Measurements from ENCODE around the gene CFDP1.
"Not testable (repeated sequence)": the region's sequence is repeated elsewhere in the genome, so short reads cannot be mapped to it uniquely, and the experiment has no call there.

Gene CFDP1

GRCh38 chr16:75476817-75477216 is 43.5 kb upstream of the CFDP1 start:
- Histone ChIP-seq H3K9ac (ENCODE audit: insufficient read length, low read depth) (no peak overlapping the region), H3K4me1 (ENCODE audit: insufficient read depth, insufficient read length) (peaks cover 11% of the 10 kb centered on the region), H3K4me3 (ENCODE audit: insufficient read length, low read depth) (no peak overlapping the region), H3K36me3 (ENCODE audit: insufficient read depth, insufficient read length, low read length) (peaks cover 41% of the 10 kb centered on the region), H3K27me3 (ENCODE audit: insufficient read depth, insufficient read length) (no peaks in the 10 kb centered on the region), H3K9me3 (ENCODE audit: insufficient read depth, low read length) (peaks cover 7% of the 10 kb centered on the region; the same call in 1 of the 2 replicates)
- TF ChIP-seq ZNF274 (IDR thresholded peaks at IDR 0.05; ENCODE audit: low read depth, low read length) (no peak), YY1 (IDR thresholded peaks at IDR 0.05; ENCODE audit: insufficient read depth, insufficient read length) (no peak), SUZ12 (IDR thresholded peaks at IDR 0.05; ENCODE audit: extremely low read depth, insufficient read depth, insufficient read length) (no peak)
- no peak for DNase-seq (ENCODE audit: low read depth, low spot score)

- no peak overlapping the region for H3K4me3 ChIP-seq (ENCODE audit: insufficient read length, low read depth)
- peaks cover 16% of the 10 kb centered on the region for H3K4me1 ChIP-seq (ENCODE audit: insufficient read depth, insufficient read length)
- H3K9ac ChIP-seq (ENCODE audit: insufficient read length, low read depth) = peak overlapping the region; percentile 13
- DNase-seq (ENCODE audit: low read depth, low spot score) = no peak
- H3K27me3 ChIP-seq (ENCODE audit: insufficient read depth, insufficient read length) = no peaks in the 10 kb centered on the region
- TF ChIP-seq SUZ12 (IDR thresholded peaks at IDR 0.05; ENCODE audit: extremely low read depth, insufficient read depth, insufficient read length) = no peak
- no peak for TF ChIP-seq ZNF274 (IDR thresholded peaks at IDR 0.05; ENCODE audit: low read depth, low read length)
- no peak for TF ChIP-seq YY1 (IDR thresholded peaks at IDR 0.05; ENCODE audit: insufficient read depth, insufficient read length)
- peaks cover 36% of the 10 kb centered on the region for H3K36me3 ChIP-seq (ENCODE audit: insufficient read depth, insufficient read length, low read length)
- peaks cover 7% of the 10 kb centered on the region; the same call in 1 of the 2 replicates for H3K9me3 ChIP-seq (ENCODE audit: insufficient read depth, low read length)
Measured at GRCh38 chr16:75475420-75475847, 42.1 kb upstream of the CFDP1 start.

GRCh38 chr16:75472908-75473877 is 39.9 kb upstream of the CFDP1 start:
- Histone ChIP-seq H3K9ac (ENCODE audit: insufficient read length, low read depth) (peak overlapping the region; percentile 8), H3K4me3 (ENCODE audit: insufficient read length, low read depth) (no peak overlapping the region), H3K27me3 (ENCODE audit: insufficient read depth, insufficient read length) (no peaks in the 10 kb centered on the region), H3K4me1 (ENCODE audit: insufficient read depth, insufficient read length) (peaks cover 16% of the 10 kb centered on the region), H3K9me3 (ENCODE audit: insufficient read depth, low read length) (peaks cover 7% of the 10 kb centered on the region; the same call in 1 of the 2 replicates), H3K36me3 (ENCODE audit: insufficient read depth, insufficient read length, low read length) (peaks cover 14% of the 10 kb centered on the region)
- DNase-seq (ENCODE audit: low read depth, low spot score) = no peak
- no peak for TF ChIP-seq YY1 (IDR thresholded peaks at IDR 0.05; ENCODE audit: insufficient read depth, insufficient read length)
- TF ChIP-seq ZNF274 (IDR thresholded peaks at IDR 0.05; ENCODE audit: low read depth, low read length) = no peak
- no peak for TF ChIP-seq SUZ12 (IDR thresholded peaks at IDR 0.05; ENCODE audit: extremely low read depth, insufficient read depth, insufficient read length)

GRCh38 chr16:75471723-75472633 is 38.7 kb upstream of the CFDP1 start:
- no peak for TF ChIP-seq SUZ12 (IDR thresholded peaks at IDR 0.05; ENCODE audit: extremely low read depth, insufficient read depth, insufficient read length)
- TF ChIP-seq YY1 (IDR thresholded peaks at IDR 0.05; ENCODE audit: insufficient read depth, insufficient read length) = no peak
- no peak for TF ChIP-seq ZNF274 (IDR thresholded peaks at IDR 0.05; ENCODE audit: low read depth, low read length)
- Histone ChIP-seq H3K36me3 (ENCODE audit: insufficient read depth, insufficient read length, low read length) (peaks cover 6% of the 10 kb centered on the region), H3K4me3 (ENCODE audit: insufficient read length, low read depth) (no peak overlapping the region), H3K4me1 (ENCODE audit: insufficient read depth, insufficient read length) (peaks cover 13% of the 10 kb centered on the region), H3K27me3 (ENCODE audit: insufficient read depth, insufficient read length) (no peaks in the 10 kb centered on the region), H3K9ac (ENCODE audit: insufficient read length, low read depth) (no peak overlapping the region), H3K9me3 (ENCODE audit: insufficient read depth, low read length) (peaks cover 7% of the 10 kb centered on the region; the same call in 1 of the 2 replicates)
- DNase-seq (ENCODE audit: low read depth, low spot score) = no peak

DNA sequence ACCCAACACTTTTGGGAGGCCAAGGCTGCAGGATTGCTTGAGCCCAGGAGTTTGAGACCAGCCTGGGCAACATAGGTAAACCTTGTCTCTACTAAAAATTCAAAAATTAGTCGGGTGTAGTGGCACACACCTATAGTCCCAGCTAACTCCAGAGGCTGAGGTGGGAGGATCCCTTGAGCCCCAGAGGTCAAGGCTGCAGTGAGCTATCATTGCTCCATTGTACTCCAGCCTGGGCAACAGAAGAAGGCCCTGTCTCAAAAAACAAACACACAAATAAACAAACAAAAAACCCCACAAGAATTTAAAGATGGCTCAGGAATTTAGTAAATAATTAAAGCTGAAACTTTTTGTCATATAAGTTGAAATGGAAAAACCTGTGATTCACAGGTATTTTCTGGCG is 33.5 kb upstream of the CFDP1 start:
- DNase-seq (ENCODE audit: low read depth, low spot score) = no peak

DNA sequence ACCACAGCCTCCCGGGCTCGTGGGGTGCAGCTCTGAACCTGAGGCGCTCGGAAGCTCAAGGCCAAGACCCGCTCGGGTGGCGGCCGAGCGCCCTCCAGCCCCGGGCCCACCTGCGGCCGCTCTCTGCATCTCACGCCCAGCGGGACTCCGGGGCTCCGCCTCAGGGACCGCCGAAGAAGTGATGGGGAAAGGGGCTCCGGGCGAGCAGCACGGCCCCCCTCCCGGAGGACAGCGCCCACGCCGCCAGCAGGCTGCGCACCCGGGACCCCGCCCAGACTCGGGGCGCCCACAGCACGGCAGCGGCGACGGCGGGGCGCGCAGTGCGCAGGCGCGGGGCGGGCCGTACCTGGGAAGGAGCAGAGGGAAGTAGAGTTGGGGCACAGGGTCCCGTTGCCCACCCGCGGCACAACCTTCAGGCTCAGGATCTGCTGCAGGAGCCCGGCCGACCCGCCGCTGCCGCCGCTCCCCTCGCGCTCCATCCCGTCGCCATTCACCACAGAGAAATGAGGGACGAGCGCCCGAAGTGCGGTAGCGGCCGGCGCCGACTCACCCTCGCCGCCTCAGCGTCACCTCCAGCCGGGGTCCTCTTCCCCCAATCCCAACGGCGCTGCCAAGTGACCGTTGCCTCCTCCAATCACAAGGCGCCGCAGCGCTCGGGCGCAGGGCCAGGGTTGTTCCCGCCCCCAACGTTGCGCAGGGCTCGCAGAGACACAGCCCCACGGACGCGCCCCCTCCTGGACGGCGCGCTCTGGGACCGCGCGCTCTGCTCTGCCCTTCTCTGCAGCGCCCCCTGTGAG is 31.0 kb upstream of the CFDP1 start, which contains the start of gene TMEM170A:
TSS of gene TMEM170A (minus strand) at position 568 of the 797 bp plus-strand sequence. CDS start at position 479, 89 bp downstream.
- Histone ChIP-seq H3K27me3 (ENCODE audit: insufficient read depth, insufficient read length) (no peaks in the 10 kb centered on the region), H3K9ac (ENCODE audit: insufficient read length, low read depth) (peak within 1 kb of the TSS; percentile 99), H3K4me3 (ENCODE audit: insufficient read length, low read depth) (peak within 1 kb of the TSS; percentile 97), H3K36me3 (ENCODE audit: insufficient read depth, insufficient read length, low read length) (peaks cover 18% of the 10 kb centered on the region), H3K4me1 (ENCODE audit: insufficient read depth, insufficient read length) (peaks cover 6% of the 10 kb centered on the region), H3K9me3 (ENCODE audit: insufficient read depth, low read length) (no peaks in the 10 kb centered on the region; the same call in 1 of the 2 replicates)
- no peak for TF ChIP-seq YY1 (IDR thresholded peaks at IDR 0.05; ENCODE audit: insufficient read depth, insufficient read length)
- no peak for TF ChIP-seq SUZ12 (IDR thresholded peaks at IDR 0.05; ENCODE audit: extremely low read depth, insufficient read depth, insufficient read length)
- no peak for TF ChIP-seq ZNF274 (IDR thresholded peaks at IDR 0.05; ENCODE audit: low read depth, low read length)
- DNase-seq (ENCODE audit: low read depth, low spot score) = peak; percentile 98

More for the DNA sequence above, 33.5 kb upstream of the CFDP1 start:
- no peak overlapping the region for H3K9ac ChIP-seq (ENCODE audit: insufficient read length, low read depth)
- H3K36me3 ChIP-seq (ENCODE audit: insufficient read depth, insufficient read length, low read length) = no peaks in the 10 kb centered on the region
- H3K4me3 ChIP-seq (ENCODE audit: insufficient read length, low read depth) = no peak overlapping the region
- H3K9me3 ChIP-seq (ENCODE audit: insufficient read depth, low read length) = no peaks in the 10 kb centered on the region; the same call in 1 of the 2 replicates
- no peaks in the 10 kb centered on the region for H3K27me3 ChIP-seq (ENCODE audit: insufficient read depth, insufficient read length)
- no peak for TF ChIP-seq SUZ12 (IDR thresholded peaks at IDR 0.05; ENCODE audit: extremely low read depth, insufficient read depth, insufficient read length)
- no peak for TF ChIP-seq YY1 (IDR thresholded peaks at IDR 0.05; ENCODE audit: insufficient read depth, insufficient read length)
- no peak for TF ChIP-seq ZNF274 (IDR thresholded peaks at IDR 0.05; ENCODE audit: low read depth, low read length)
- peaks cover 4% of the 10 kb centered on the region for H3K4me1 ChIP-seq (ENCODE audit: insufficient read depth, insufficient read length)

- peak overlapping the region; percentile 99 for H3K9ac ChIP-seq (ENCODE audit: insufficient read length, low read depth)
- H3K4me1 ChIP-seq (ENCODE audit: insufficient read depth, insufficient read length); H3K27me3 ChIP-seq (ENCODE audit: insufficient read depth, insufficient read length); H3K9me3 ChIP-seq (ENCODE audit: insufficient read depth, low read length); DNase-seq (ENCODE audit: low read depth, low spot score): not testable (repeated sequence)
- H3K36me3 ChIP-seq (ENCODE audit: insufficient read depth, insufficient read length, low read length) = peaks cover 20% of the 10 kb centered on the region
- peak overlapping the region; percentile 97 for H3K4me3 ChIP-seq (ENCODE audit: insufficient read length, low read depth)
Measured at GRCh38 chr16:75463389-75464121, 30.3 kb upstream of the CFDP1 start.

All from NT2/D1 (cell line).